Measurements from ENCODE around the gene DOCK8. TPM values are rescaled to one million over a fixed set of nuclear protein-coding genes. Genes with fewer than 3 reads are reported as not detected.
"Not testable (repeated sequence)": the region's sequence is repeated elsewhere in the genome, so short reads cannot be mapped to it uniquely, and the experiment has no call there.

Gene DOCK8
- polyA plus RNA-seq, 4 donors: 12.1 to 14.7 (median 12.7) TPM

- no peak for DNase-seq (ENCODE audit: low read depth in 4 of 4, low spot score in 3 of 4)
Measured at GRCh38 chr9:401223-401622, 186.6 kb downstream of the DOCK8 start.

GRCh38 chr9:404234-404633, 189.6 kb downstream of the DOCK8 start:
- DNase-seq (ENCODE audit: low read depth in 4 of 4, low spot score in 3 of 4): peak in 3 of 4 donors; percentile 4 to 31 (median 19)

- DNase-seq (ENCODE audit: low read depth in 4 of 4, low spot score in 3 of 4): no peak
Measured at GRCh38 chr9:405341-405740, 190.7 kb downstream of the DOCK8 start.

- no peak for DNase-seq (ENCODE audit: low read depth in 4 of 4, low spot score in 3 of 4)
Measured at GRCh38 chr9:406886-407654, 192.4 kb downstream of the DOCK8 start.

- DNase-seq (ENCODE audit: low read depth in 4 of 4, low spot score in 3 of 4): not testable (repeated sequence)
Measured at GRCh38 chr9:409655-410054, 195.0 kb downstream of the DOCK8 start.

- DNase-seq (ENCODE audit: low read depth in 4 of 4, low spot score in 3 of 4): no peak
Measured at GRCh38 chr9:414595-414994, 199.9 kb downstream of the DOCK8 start.

- peak in 3 of 4 donors; percentile 26 to 28 (median 27) for DNase-seq (ENCODE audit: low read depth in 4 of 4, low spot score in 3 of 4)
Measured at GRCh38 chr9:419571-420171, 205.0 kb downstream of the DOCK8 start.

- DNase-seq (ENCODE audit: low read depth in 4 of 4, low spot score in 3 of 4): no peak
Measured at GRCh38 chr9:421896-422295, 207.2 kb downstream of the DOCK8 start.

- DNase-seq (ENCODE audit: low read depth in 4 of 4, low spot score in 3 of 4): no peak
Measured at GRCh38 chr9:426264-426663, 211.6 kb downstream of the DOCK8 start.

- DNase-seq (ENCODE audit: low read depth in 4 of 4, low spot score in 3 of 4): no peak
Measured at GRCh38 chr9:426976-427375, 212.3 kb downstream of the DOCK8 start.

GRCh38 chr9:431701-432100, 217.0 kb downstream of the DOCK8 start:
- no peak for DNase-seq (ENCODE audit: low read depth in 4 of 4, low spot score in 3 of 4)

- no peak for DNase-seq (ENCODE audit: low read depth in 4 of 4, low spot score in 3 of 4)
Measured at GRCh38 chr9:436482-436881, 221.8 kb downstream of the DOCK8 start.

GRCh38 chr9:437066-437465, 222.4 kb downstream of the DOCK8 start:
- no peak for DNase-seq (ENCODE audit: low read depth in 4 of 4, low spot score in 3 of 4)

- DNase-seq (ENCODE audit: low read depth in 4 of 4, low spot score in 3 of 4): no peak
Measured at GRCh38 chr9:437574-438001, 222.9 kb downstream of the DOCK8 start.

GRCh38 chr9:438066-438465, 223.4 kb downstream of the DOCK8 start:
- DNase-seq (ENCODE audit: low read depth in 4 of 4, low spot score in 3 of 4): no peak

- DNase-seq (ENCODE audit: low read depth in 4 of 4, low spot score in 3 of 4): no peak
Measured at GRCh38 chr9:438961-439768, 224.5 kb downstream of the DOCK8 start.

GRCh38 chr9:441126-441525, 226.5 kb downstream of the DOCK8 start:
- DNase-seq (ENCODE audit: low read depth in 4 of 4, low spot score in 3 of 4): no peak

GRCh38 chr9:444528-444927, 229.9 kb downstream of the DOCK8 start:
- DNase-seq (ENCODE audit: low read depth in 4 of 4, low spot score in 3 of 4): no peak

- peak in 1 of 4 donors; percentile 20 for DNase-seq (ENCODE audit: low read depth in 4 of 4, low spot score in 3 of 4)
Measured at GRCh38 chr9:445033-445432, 230.4 kb downstream of the DOCK8 start.

GRCh38 chr9:446074-446699, 231.5 kb downstream of the DOCK8 start:
- no peak for DNase-seq (ENCODE audit: low read depth in 4 of 4, low spot score in 3 of 4)
